Activated T-helper 1 cell treated with anti-CD3 and anti-CD28 coated beads, Interleukin-12 subunit alpha, Interleukin-12 subunit beta, Interleukin-2, Interleukin-4 antibody, amounts not matched to agents 30 ng/mL and 10 ng/mL and 1 ng/mL, durations not matched to agents 14 hours and 24 hours and 36 hours (primary cell): ENCODE data around the gene IGLL1. TPM values are rescaled to one million over a fixed set of nuclear protein-coding genes. Genes with fewer than 3 reads are reported as not detected.
"Not testable (repeated sequence)": the region's sequence is repeated elsewhere in the genome, so short reads cannot be mapped to it uniquely, and the experiment has no call there.

Experiments used
- DNase-seq: peaks from one replicate; pipeline ENCODE4 v3.0.0; 2021; ENCODE audit warnings: low spot score
- H3K27ac Mint-ChIP-seq: one replicate; pipeline ENCODE4 v1.8.0; 2021; ENCODE audit warnings: mild to moderate bottlenecking, mixed read lengths
- H3K27me3 Mint-ChIP-seq: one replicate; pipeline ENCODE4 v1.8.0; 2022; ENCODE audit warnings: mild to moderate bottlenecking, moderate library complexity, mixed read lengths; ENCODE audit not compliant: insufficient read depth
- H3K36me3 Mint-ChIP-seq: one replicate; pipeline ENCODE4 v1.8.0; 2021; ENCODE audit warnings: low read depth, mixed read lengths
- H3K4me1 Mint-ChIP-seq: one replicate; pipeline ENCODE4 v1.8.0; 2021; ENCODE audit warnings: low read depth, mixed read lengths
- H3K4me3 Mint-ChIP-seq: one replicate; pipeline ENCODE4 v1.8.0; 2021; ENCODE audit warnings: mild to moderate bottlenecking, moderate library complexity, mixed read lengths
- H3K9me3 Mint-ChIP-seq: one replicate; pipeline ENCODE4 v1.8.0; 2021; ENCODE audit warnings: mixed read lengths
- intact Hi-C: fragments of 100-400 bp; cut with micrococcal nuclease; formaldehyde crosslinking; loops from one replicate; pipeline ENCODE4 v1.15.1; 2024
- total RNA-seq: library from RNA; stranded (reverse); gene quantifications from 2 replicates; pipeline ENCODE4 v1.2.3, GENCODE V29; 2022

Gene IGLL1
- total RNA-seq, 1 donor from 2014 or later: not detected

DNA sequence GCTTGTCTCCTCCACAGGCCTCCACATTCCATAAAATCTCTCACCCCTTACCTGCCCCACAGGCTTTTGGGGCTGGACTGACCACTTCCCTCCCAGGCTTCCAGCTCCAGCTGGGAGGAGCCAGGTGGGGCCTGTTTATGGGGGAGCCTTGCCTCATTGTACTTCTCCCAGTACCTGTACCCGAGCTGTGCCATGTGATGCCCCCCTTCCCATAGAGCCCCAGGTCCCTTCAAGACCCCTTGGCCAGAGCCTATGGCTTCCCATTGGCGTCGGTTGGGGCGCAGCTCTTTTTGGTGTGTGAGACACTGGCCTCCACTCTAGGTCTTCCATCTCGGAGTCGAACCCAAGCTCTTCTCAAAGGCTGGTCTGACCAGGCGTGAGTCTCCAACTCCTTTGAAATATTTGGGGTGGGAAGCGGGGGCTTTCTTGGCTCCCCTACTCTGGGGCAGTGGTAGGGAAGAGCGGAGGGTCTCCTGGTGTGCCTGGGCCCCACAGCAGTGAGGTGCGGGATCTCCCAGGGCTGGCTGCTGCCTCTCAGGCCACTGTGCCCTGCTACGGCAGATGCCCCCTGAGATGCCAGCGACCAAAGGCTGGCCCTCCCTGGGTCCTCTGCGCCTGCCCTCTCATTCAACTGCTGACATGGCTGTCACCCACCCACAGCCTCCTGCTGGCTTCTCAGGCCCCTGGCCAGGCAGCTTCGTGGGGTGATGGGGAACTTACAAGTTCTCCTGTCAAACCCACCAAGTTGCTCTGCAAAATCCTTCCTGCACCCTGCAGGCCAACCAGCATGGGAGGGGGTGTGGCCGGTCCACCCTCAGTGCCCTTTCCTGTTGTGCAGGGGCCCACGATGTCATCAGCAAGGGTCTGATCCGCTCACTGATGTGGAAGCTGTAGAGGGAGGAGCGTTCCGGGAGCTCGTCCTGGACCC is 26.4 kb upstream of the IGLL1 start:
- H3K4me3 Mint-ChIP-seq: no peak overlapping the region
- DNase-seq: no peak
- no peaks in the 10 kb centered on the region for H3K9me3 Mint-ChIP-seq
- peaks cover 2% of the 10 kb centered on the region for H3K27me3 Mint-ChIP-seq
- H3K4me1 Mint-ChIP-seq: peaks cover 14% of the 10 kb centered on the region
- intact Hi-C loops: no loop called here
- H3K36me3 Mint-ChIP-seq: no peaks in the 10 kb centered on the region
- H3K27ac Mint-ChIP-seq: no peak overlapping the region

DNA sequence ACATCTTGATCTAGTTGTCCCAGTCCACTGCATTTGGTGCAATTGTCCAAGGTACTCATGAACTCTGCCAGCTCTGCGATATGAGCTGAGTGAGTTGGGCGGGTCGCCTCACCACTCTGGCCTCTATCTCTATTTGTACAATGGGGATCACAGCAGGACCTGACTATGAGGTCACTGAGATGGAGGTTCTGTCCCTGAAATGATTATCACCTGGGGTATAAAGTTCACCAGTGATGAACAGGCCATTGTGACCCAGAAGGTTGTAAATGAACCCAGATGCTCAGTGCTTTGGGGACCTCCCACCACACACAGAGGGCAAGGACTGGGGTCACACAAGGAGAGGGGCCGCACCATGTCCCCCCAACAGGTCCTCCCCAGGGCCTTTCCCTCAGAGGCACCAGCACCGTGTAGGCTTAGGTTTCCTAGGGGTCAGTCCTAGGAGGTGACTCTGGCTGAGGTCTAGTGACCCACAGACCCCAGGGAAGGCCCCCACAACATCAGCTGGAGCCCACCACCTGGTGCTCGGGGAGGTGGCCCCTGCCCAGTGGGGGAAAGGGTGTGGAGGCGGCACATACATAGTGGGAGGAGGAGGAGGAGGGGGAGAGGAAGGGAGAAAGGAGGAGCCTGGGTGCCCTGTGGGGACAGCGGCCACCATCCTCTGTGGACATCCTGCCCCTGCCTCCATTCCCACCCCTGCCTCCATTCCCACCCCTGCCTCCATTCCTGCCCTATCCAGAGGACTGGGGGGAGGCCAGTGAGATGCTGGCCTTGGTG is 25.0 kb upstream of the IGLL1 start:
- Mint-ChIP-seq H3K4me3 (no peak overlapping the region), H3K36me3 (no peaks in the 10 kb centered on the region), H3K4me1 (peaks cover 5% of the 10 kb centered on the region), H3K27ac (no peak overlapping the region), H3K27me3 (peaks cover 2% of the 10 kb centered on the region), H3K9me3 (no peaks in the 10 kb centered on the region)
- no peak for DNase-seq
- intact Hi-C loops: no loop called here

DNA sequence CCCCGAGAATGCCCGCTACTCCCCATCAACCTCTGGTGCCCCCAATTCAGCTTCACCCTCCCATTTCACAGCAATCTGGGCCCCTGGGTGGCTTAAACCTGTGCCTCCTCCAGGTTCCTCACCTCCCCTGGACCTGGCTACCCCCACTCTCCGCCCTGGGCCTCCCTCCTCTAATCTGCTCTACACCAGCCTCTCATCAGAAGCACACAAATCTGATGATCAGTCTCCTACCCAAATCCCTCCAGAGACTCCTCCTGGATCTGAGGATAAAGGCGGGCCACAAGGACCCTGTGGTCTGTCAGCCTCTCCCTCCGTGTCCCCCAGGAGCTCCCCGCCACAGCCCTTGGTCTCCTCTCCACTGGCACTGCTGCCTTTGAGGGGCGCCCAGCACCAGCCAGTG is 23.2 kb upstream of the IGLL1 start:
- H3K9me3 Mint-ChIP-seq: no peaks in the 10 kb centered on the region
- no peak overlapping the region for H3K27ac Mint-ChIP-seq
- H3K27me3 Mint-ChIP-seq: peaks cover 2% of the 10 kb centered on the region
- intact Hi-C loops: no loop called here
- H3K4me1 Mint-ChIP-seq: no peaks in the 10 kb centered on the region
- DNase-seq: no peak
- H3K36me3 Mint-ChIP-seq: no peaks in the 10 kb centered on the region
- no peak overlapping the region for H3K4me3 Mint-ChIP-seq

DNA sequence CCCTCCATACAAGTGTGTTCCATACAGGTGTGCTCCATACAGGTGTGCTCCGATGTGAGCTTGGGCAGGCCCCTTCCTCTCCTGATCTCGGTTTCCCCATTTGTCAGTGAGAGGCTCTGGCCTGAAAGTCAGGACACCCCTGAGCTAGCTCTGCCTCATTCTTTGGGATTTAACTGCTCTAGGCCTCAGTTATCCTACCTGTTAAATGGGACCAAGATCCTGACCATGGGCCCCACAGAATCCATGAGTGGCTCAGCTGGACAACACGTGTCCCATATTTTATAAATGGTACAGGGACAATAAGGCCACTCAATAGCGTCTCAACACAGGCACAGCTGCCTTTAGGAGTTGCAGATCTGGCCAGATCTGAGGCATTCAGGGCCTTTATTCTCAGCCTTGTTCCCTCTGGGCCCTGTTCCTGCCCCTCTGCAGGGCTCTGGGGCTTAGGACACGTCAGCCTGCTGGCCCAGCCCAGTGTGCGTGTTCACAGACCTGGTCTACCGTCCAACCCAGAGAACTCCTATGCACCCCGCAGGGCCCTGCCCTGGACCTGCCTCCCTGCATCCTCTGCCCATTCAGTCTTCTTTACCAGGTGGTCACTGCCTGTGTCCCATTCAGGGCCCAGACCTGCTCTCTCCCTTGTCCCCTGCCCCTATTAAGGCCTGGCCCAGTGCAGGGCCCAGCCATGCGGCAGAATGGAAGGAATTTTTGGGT is 18.9 kb upstream of the IGLL1 start:
- no peak for DNase-seq
- intact Hi-C loops: no loop called here
- H3K27me3 Mint-ChIP-seq: peaks cover 9% of the 10 kb centered on the region
- no peaks in the 10 kb centered on the region for H3K36me3 Mint-ChIP-seq
- no peaks in the 10 kb centered on the region for H3K4me1 Mint-ChIP-seq
- H3K27ac Mint-ChIP-seq: no peak overlapping the region
- H3K9me3 Mint-ChIP-seq: no peaks in the 10 kb centered on the region
- no peak overlapping the region for H3K4me3 Mint-ChIP-seq

DNA sequence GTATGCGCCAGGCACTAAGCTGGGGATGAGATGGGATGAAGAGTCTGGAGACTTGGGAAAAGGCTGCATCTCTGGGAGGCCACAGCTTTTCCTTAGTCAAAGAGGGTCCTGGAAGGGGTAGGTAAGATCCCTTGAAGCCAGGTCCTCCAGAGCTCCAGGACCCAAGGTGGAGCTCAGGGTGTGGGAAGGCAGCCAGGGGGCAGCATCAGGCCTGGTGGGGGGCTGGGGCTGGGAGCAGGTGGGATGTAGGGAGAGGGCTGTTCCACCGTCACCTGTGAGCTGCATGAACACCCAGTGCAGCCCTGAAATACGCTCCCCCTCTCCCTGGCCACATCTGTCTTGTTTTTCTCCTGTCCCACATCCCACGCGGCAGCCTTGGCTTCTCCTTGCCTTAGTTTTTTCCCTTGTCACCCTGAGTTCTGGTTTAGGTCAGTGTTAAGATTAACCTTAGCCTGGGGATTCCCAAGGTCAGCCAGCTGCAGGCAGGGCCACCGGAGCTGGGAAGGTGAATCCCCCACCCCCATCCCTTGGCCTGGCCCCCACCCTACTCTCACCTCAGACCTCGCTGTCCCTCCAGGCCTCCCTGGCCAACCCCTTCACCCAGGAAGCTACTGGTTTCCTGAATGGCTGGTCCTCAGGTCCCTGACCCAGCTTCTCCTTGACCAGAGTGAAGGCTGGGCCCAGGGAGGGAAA is 17.6 kb upstream of the IGLL1 start:
- H3K4me1 Mint-ChIP-seq, DNase-seq, intact Hi-C loops, H3K9me3 Mint-ChIP-seq, H3K36me3 Mint-ChIP-seq, H3K27ac Mint-ChIP-seq, H3K4me3 Mint-ChIP-seq: not testable (repeated sequence)
- peaks cover 11% of the 10 kb centered on the region for H3K27me3 Mint-ChIP-seq

DNA sequence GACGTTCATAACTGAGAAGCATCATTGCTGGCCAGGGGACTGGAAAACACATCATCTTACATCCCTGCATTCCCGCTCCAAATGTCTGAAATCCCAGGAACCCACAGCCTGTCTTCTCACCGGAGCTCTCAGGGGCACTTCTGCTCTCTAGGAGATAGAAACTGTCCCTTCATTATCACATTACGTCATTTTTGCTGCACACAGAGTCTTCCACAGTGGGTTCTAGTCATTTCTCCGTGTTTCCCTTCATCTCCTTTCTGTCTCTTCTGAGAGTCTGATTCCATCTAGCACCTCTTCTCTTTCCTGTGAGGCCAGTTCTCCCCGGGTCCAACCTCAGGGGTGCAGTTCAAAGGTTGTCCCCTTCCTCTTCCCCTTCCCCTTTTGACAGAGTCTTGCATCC is 15.8 kb upstream of the IGLL1 start:
- H3K36me3 Mint-ChIP-seq, H3K9me3 Mint-ChIP-seq, H3K4me1 Mint-ChIP-seq, intact Hi-C loops, DNase-seq, H3K4me3 Mint-ChIP-seq, H3K27ac Mint-ChIP-seq: not testable (repeated sequence)
- H3K27me3 Mint-ChIP-seq: peaks cover 11% of the 10 kb centered on the region

DNA sequence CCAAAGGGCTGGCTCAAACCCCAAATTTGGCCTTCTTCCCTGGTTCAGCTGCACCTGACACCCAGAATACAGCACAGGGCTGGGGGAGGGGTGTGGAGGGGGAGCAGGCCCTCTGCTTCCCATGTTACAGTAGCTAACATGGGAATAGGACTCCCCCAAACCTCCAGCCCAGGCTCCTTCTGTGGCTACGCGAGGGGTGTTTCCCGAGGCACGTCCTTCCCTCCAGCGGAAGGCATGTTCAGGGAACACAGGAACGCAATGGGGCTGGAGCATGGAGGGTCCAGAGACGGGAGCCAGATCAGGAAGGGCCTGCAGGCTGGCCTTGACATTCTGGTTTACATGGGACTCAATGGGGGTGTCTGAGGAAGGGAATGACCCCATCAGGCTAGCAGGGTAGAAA is 11.8 kb upstream of the IGLL1 start:
- Mint-ChIP-seq H3K4me1 (no peaks in the 10 kb centered on the region), H3K27ac (no peak overlapping the region), H3K9me3 (no peaks in the 10 kb centered on the region), H3K36me3 (no peaks in the 10 kb centered on the region), H3K4me3 (no peak overlapping the region), H3K27me3 (peaks cover 9% of the 10 kb centered on the region)
- no peak for DNase-seq
- intact Hi-C loops: loop anchor here (1.0 kb wide), 1 partner anchor 51 kb away; no protein-coding TSS in a partner anchor

DNA sequence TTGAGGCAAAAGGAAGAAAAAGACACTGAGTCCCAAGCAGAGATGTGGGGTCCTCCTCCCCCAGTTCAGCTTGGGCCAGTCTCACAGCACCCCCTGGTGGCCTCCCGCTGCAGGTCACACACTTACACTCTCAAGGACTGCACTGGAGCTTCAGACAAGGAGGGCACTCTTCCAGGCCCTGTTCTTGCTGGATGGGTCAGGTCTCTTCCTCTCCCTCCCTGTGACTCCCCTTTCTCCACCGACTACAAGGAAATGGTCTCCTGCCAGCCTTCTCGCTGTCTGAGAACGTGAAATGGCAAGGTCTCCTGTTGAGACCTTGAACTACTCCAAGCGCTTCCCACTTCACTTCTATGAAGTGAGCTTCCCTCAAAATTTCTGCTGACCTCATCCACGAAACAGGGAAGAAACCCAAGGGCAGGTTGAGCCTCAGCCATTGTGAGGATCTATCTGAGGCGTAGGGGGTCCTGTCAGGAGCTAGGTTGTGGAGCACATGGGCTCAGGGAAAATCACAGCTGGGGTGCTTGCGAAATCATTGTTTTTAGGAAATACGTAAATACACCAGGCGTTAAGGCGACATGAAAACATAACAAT is 11.2 kb upstream of the IGLL1 start:
- intact Hi-C loops: loop anchor here (1.0 kb wide), 1 partner anchor 50 kb away; no protein-coding TSS in a partner anchor
- peak; percentile 18 for DNase-seq
- H3K27ac Mint-ChIP-seq: no peak overlapping the region
- no peaks in the 10 kb centered on the region for H3K9me3 Mint-ChIP-seq
- peaks cover 9% of the 10 kb centered on the region for H3K27me3 Mint-ChIP-seq
- no peak overlapping the region for H3K4me3 Mint-ChIP-seq
- no peaks in the 10 kb centered on the region for H3K4me1 Mint-ChIP-seq
- no peaks in the 10 kb centered on the region for H3K36me3 Mint-ChIP-seq

DNA sequence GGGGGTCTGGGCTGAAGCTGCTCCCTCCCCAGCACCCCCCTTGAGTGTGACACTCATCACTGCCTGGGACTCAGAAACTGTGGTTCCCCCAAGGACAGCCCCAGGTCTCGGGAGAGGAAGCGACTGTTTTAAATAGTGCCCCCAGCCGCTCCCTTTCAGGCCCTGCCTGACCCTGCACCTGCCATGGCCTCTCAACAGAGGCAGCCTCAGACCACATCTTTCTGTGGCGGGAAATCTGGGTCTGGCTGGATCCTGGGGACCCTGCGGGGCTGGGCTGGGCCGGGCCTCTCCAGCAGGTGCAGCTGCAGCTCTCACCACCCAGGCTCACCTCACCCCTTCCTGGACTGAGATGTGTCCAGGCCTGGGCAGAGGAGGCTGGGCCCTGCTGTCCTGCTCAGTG is 3.7 kb upstream of the IGLL1 start:
- Mint-ChIP-seq H3K4me1 (no peaks in the 10 kb centered on the region), H3K9me3 (no peaks in the 10 kb centered on the region), H3K4me3 (no peak overlapping the region), H3K27me3 (peaks cover 11% of the 10 kb centered on the region), H3K27ac (no peak overlapping the region), H3K36me3 (no peaks in the 10 kb centered on the region)
- intact Hi-C loops: no loop called here
- DNase-seq: no peak

DNA sequence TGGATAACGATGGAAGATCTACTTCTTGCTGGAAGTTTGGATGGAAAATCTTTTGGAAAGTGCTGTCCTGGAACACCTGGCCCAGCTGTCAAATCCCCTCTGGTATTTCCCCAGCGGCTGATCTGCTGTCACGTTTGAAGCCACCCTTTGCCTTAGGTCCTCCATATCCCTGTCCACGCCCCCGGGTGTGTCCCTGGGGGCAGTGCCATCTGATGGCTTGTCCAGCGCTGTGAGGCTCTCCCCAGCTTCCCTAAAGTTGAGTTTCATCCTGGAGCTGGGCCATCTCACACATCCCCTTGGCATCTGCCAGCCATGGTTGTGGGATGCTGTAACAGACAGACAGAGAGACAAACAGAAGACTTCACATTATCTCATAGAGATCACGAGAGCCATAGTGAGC is 3.1 kb upstream of the IGLL1 start:
- Mint-ChIP-seq H3K36me3 (no peaks in the 10 kb centered on the region), H3K27ac (no peak overlapping the region), H3K9me3 (no peaks in the 10 kb centered on the region), H3K4me1 (no peaks in the 10 kb centered on the region), H3K4me3 (no peak overlapping the region), H3K27me3 (peaks cover 11% of the 10 kb centered on the region)
- no peak for DNase-seq
- intact Hi-C loops: no loop called here

DNA sequence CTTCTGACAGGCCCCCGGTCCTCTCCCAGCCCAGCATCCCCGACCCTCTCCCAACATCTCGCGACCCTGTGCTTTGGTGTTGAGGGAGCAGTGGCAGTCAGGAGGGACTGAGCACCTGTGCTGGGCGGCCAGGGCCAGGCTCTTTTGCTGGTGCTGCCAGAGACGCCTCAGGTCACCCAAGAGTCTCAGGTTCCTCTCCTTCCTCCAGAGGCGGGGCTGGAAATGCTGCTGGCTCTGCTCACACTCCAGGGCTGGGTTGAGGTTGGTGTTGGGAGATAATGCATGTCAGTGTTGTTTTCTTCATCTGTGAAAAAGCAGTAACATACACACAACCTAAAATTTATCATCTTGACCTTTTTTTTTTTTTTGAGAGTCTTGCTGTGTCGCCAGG is 1.2 kb upstream of the IGLL1 start:
- no peak overlapping the region for H3K4me3 Mint-ChIP-seq
- no peaks in the 10 kb centered on the region for H3K36me3 Mint-ChIP-seq
- H3K27ac Mint-ChIP-seq: no peak overlapping the region
- peaks cover 16% of the 10 kb centered on the region for H3K27me3 Mint-ChIP-seq
- intact Hi-C loops: no loop called here
- H3K4me1 Mint-ChIP-seq: no peaks in the 10 kb centered on the region
- DNase-seq: no peak
- H3K9me3 Mint-ChIP-seq: no peaks in the 10 kb centered on the region

DNA sequence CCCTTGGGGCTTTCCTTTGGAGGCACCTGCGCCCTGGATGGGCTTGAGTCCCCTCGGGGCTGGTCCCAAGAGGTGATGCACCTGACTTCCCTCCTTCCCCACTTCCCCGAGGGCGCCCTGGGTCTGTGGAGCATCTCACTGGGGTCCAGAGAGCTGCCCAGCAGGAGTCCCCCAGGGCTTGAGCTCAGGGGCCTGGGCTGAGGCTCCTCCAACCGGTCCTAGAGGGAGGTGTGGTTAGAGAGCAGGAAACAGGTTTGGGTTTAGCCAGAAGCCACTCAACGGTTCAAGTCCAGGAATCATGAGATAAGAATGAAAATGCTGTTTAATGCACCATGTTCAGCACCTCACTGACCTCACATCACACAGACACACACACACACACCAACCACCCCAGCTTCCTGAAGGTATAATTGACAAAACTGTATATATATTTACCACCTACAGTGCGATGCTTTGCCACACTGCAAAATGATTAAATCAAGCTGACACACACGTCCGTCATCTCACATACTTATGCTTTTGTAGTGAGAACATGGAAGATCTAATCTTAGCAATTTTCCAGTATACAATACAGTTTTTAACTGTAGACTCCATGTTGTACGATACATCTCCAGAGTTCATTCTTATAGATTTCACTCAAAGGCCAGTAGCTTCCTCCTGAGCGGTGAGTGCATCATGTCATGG is 628 bp upstream of the IGLL1 start:
- H3K9me3 Mint-ChIP-seq: no peaks in the 10 kb centered on the region
- no peaks in the 10 kb centered on the region for H3K36me3 Mint-ChIP-seq
- H3K4me1 Mint-ChIP-seq: no peaks in the 10 kb centered on the region
- H3K27ac Mint-ChIP-seq: no peak overlapping the region
- intact Hi-C loops: no loop called here
- no peak for DNase-seq
- peaks cover 16% of the 10 kb centered on the region for H3K27me3 Mint-ChIP-seq
- H3K4me3 Mint-ChIP-seq: no peak overlapping the region
